Vagina (tissue), 2 donors: Measurements from ENCODE around the gene PHF21B. TPM values are rescaled to one million over a fixed set of nuclear protein-coding genes. Genes with fewer than 3 reads are reported as not detected.

Source experiments
- DNase-seq, 2 donors: peaks; one replicate each; pipeline ENCODE4 v3.0.0-alpha.2; 2017; ENCODE audit errors: extremely low spot score in 2 of 2
- H3K27ac ChIP-seq: fragments of 200-600 bp; sonication (generic); one replicate; pipeline ENCODE4 v1.5.1; 2019
- H3K27me3 ChIP-seq: fragments of 200-600 bp; sonication (generic); one replicate; pipeline ENCODE4 v1.5.1; 2019
- H3K36me3 ChIP-seq, 2 donors: fragments of 200-600 bp; sonication (generic); one replicate each; pipeline ENCODE4 v1.5.1; 2017 to 2019
- H3K4me1 ChIP-seq: fragments of 200-600 bp; sonication (generic); one replicate; pipeline ENCODE4 v1.5.1; 2019
- H3K4me3 ChIP-seq, 2 donors: fragments of 200-600 bp; sonication (generic); 1 replicate in 1 of 2; 2 replicates in 1 of 2; pipeline ENCODE4 v1.5.1; 2016 to 2019
- H3K9me3 ChIP-seq: fragments of 200-600 bp; sonication (generic); one replicate; pipeline ENCODE4 v1.5.1; 2019
- CTCF ChIP-seq, 3 experiments: fragments of 450-650 bp in 2 of 3; fragments of 200-600 bp in 1 of 3; sonication (generic) in 1 of 3; IDR thresholded peaks; one replicate each; pipeline ENCODE4 v1.5.1; 2017 to 2019; ENCODE audit warnings: antibody characterized with exemption in 3 of 3, mild to moderate bottlenecking in 2 of 3, moderate library complexity in 2 of 3
- POLR2A ChIP-seq, 2 donors: fragments of 450-650 bp; IDR thresholded peaks; one replicate each; pipeline ENCODE4 v1.6.1; 2017; ENCODE audit warnings: antibody characterized with exemption in 2 of 2, mild to moderate bottlenecking in 2 of 2, moderate library complexity in 2 of 2
- POLR2AphosphoS5 ChIP-seq, 2 donors: sonication (generic); formaldehyde crosslinking; IDR thresholded peaks; one replicate each; pipeline ENCODE4 v1.9.0; 2017; ENCODE audit warnings: antibody characterized with exemption in 2 of 2, mild to moderate bottlenecking in 2 of 2, low read depth in 1 of 2; ENCODE audit not compliant: insufficient read depth in 1 of 2
- intact Hi-C: fragments of 100-400 bp; cut with DNase I; formaldehyde crosslinking; loops from one replicate; pipeline ENCODE4 v1.15.1; 2023
- total RNA-seq: library from RNA; depleted of rRNA; stranded (reverse); fragments of >200 nt; gene quantifications from one replicate; pipeline ENCODE4 v1.2.3, GENCODE V29; 2016

PHF21B gene
- total RNA-seq, 1 donor from 2014 or later, result 2.2 TPM

GRCh38 chr22:44850946-44851345, 158.9 kb downstream of the PHF21B start:
- no peak overlapping the region for H3K4me3 ChIP-seq
- intact Hi-C loops, result no loop called here
- no peaks in the 10 kb centered on the region for H3K9me3 ChIP-seq
- DNase-seq, result no peak
- no peaks in the 10 kb centered on the region for H3K27me3 ChIP-seq
- H3K4me1 ChIP-seq, result no peaks in the 10 kb centered on the region
- no peaks in the 10 kb centered on the region for H3K36me3 ChIP-seq
- no peak for TF ChIP-seq POLR2AphosphoS5 (IDR thresholded peaks at IDR 0.05; ENCODE audit: insufficient read depth in 1 of 2, low read depth in 1 of 2)
- no peak for TF ChIP-seq CTCF (IDR thresholded peaks at IDR 0.05)
- no peak for TF ChIP-seq POLR2A (IDR thresholded peaks at IDR 0.05)
- H3K27ac ChIP-seq, result no peak overlapping the region

GRCh38 chr22:44848791-44849420, 160.9 kb downstream of the PHF21B start:
- H3K27me3 ChIP-seq, result no peaks in the 10 kb centered on the region
- TF ChIP-seq CTCF (IDR thresholded peaks at IDR 0.05), result no peak
- no peak for TF ChIP-seq POLR2A (IDR thresholded peaks at IDR 0.05)
- TF ChIP-seq POLR2AphosphoS5 (IDR thresholded peaks at IDR 0.05; ENCODE audit: insufficient read depth in 1 of 2, low read depth in 1 of 2), result no peak
- no peaks in the 10 kb centered on the region for H3K4me1 ChIP-seq
- H3K36me3 ChIP-seq, result no peaks in the 10 kb centered on the region
- no peak overlapping the region for H3K27ac ChIP-seq
- no peak for DNase-seq
- no peaks in the 10 kb centered on the region for H3K9me3 ChIP-seq
- intact Hi-C loops, result no loop called here
- H3K4me3 ChIP-seq, result no peak overlapping the region

GRCh38 chr22:44848296-44848741, 161.5 kb downstream of the PHF21B start:
- H3K4me3 ChIP-seq, result no peak overlapping the region
- no peak overlapping the region for H3K27ac ChIP-seq
- no peaks in the 10 kb centered on the region for H3K27me3 ChIP-seq
- H3K9me3 ChIP-seq, result no peaks in the 10 kb centered on the region
- H3K36me3 ChIP-seq, result no peaks in the 10 kb centered on the region
- no peaks in the 10 kb centered on the region for H3K4me1 ChIP-seq
- TF ChIP-seq CTCF (IDR thresholded peaks at IDR 0.05) (no peak), POLR2A (IDR thresholded peaks at IDR 0.05) (no peak), POLR2AphosphoS5 (IDR thresholded peaks at IDR 0.05; ENCODE audit: insufficient read depth in 1 of 2, low read depth in 1 of 2) (no peak)
- no peak for DNase-seq
- intact Hi-C loops, result no loop called here

GRCh38 chr22:44847892-44848291, 161.9 kb downstream of the PHF21B start:
- TF ChIP-seq POLR2A (IDR thresholded peaks at IDR 0.05), result no peak
- TF ChIP-seq POLR2AphosphoS5 (IDR thresholded peaks at IDR 0.05; ENCODE audit: insufficient read depth in 1 of 2, low read depth in 1 of 2), result no peak
- no peak for TF ChIP-seq CTCF (IDR thresholded peaks at IDR 0.05)
- no peaks in the 10 kb centered on the region for H3K9me3 ChIP-seq
- intact Hi-C loops, result no loop called here
- H3K27me3 ChIP-seq, result no peaks in the 10 kb centered on the region
- H3K27ac ChIP-seq, result no peak overlapping the region
- H3K36me3 ChIP-seq, result no peaks in the 10 kb centered on the region
- no peak overlapping the region for H3K4me3 ChIP-seq
- DNase-seq, result no peak
- no peaks in the 10 kb centered on the region for H3K4me1 ChIP-seq

- intact Hi-C loops, result no loop called here
Measured at GRCh38 chr22:44847380-44847779, 162.4 kb downstream of the PHF21B start.

More at GRCh38 chr22:44847380-44847779, 162.4 kb downstream of the PHF21B start:
- Histone ChIP-seq H3K27ac (no peak overlapping the region), H3K4me1 (no peaks in the 10 kb centered on the region), H3K27me3 (no peaks in the 10 kb centered on the region), H3K4me3 (no peak overlapping the region), H3K36me3 (no peaks in the 10 kb centered on the region), H3K9me3 (no peaks in the 10 kb centered on the region)
- TF ChIP-seq CTCF (IDR thresholded peaks at IDR 0.05) (no peak), POLR2AphosphoS5 (IDR thresholded peaks at IDR 0.05; ENCODE audit: insufficient read depth in 1 of 2, low read depth in 1 of 2) (no peak), POLR2A (IDR thresholded peaks at IDR 0.05) (no peak)
- no peak for DNase-seq
